DND-41 (cell line): ENCODE results near the gene SRSF3.
"Not testable (repeated sequence)": the region's sequence is repeated elsewhere in the genome, so short reads cannot be mapped to it uniquely, and the experiment has no call there.

Experiments
- ATAC-seq: fragments of 200-7000 bp; cut with Tn5 transposase; 3 replicates; pipeline ENCODE4 v1.9.1; 2021; ENCODE audit warnings: low read depth; ENCODE audit not compliant: insufficient read depth
- DNase-seq: peaks from one replicate; pipeline ENCODE4 v3.0.0-alpha.2; 2020
- H2AFZ ChIP-seq: 2 replicates; pipeline ENCODE4 v1.6.0; 2012; ENCODE audit warnings: low read depth, low read length
- H3K27ac ChIP-seq: 2 replicates; pipeline ENCODE4 v1.5.1; 2012; ENCODE audit warnings: low read length, inconsistent platforms
- H3K27me3 ChIP-seq: fragments of 200-600 bp; sonication (generic); 2 replicates; pipeline ENCODE4 v1.6.0; 2012; ENCODE audit warnings: low read length, mild to moderate bottlenecking, inconsistent platforms; ENCODE audit not compliant: insufficient read depth, poor library complexity
- H3K36me3 ChIP-seq: 2 replicates; pipeline ENCODE4 v1.5.1; 2012; ENCODE audit warnings: low read length, inconsistent platforms; ENCODE audit not compliant: insufficient read depth
- H3K4me1 ChIP-seq: 2 replicates; pipeline ENCODE4 v1.5.1; 2012; ENCODE audit warnings: mild to moderate bottlenecking, low read length; ENCODE audit not compliant: insufficient read depth
- H3K4me2 ChIP-seq: 2 replicates; pipeline ENCODE4 v1.6.0; 2012; ENCODE audit warnings: mild to moderate bottlenecking, moderate library complexity, low read length, inconsistent platforms; ENCODE audit not compliant: insufficient read depth
- H3K4me3 ChIP-seq, 2 experiments: fragments of 200-600 bp in 1 of 2; shearing (Covaris generic) in 1 of 2; 2 replicates each; pipeline ENCODE4 v1.5.1; 2012 to 2016; ENCODE audit warnings: inconsistent platforms in 2 of 2, low read length in 2 of 2, mild to moderate bottlenecking in 2 of 2, low read depth in 1 of 2, moderate library complexity in 1 of 2
- H3K79me2 ChIP-seq: 2 replicates; pipeline ENCODE4 v1.6.0; 2012; ENCODE audit warnings: low read length, inconsistent platforms; ENCODE audit not compliant: insufficient read depth
- H3K9ac ChIP-seq: 2 replicates; pipeline ENCODE4 v1.6.0; 2012; ENCODE audit warnings: low read depth, mild to moderate bottlenecking, inconsistent platforms, low read length, moderate library complexity
- H3K9me3 ChIP-seq: 2 replicates; pipeline ENCODE4 v1.5.1; 2012; ENCODE audit warnings: low read length, moderate library complexity, mild to moderate bottlenecking, inconsistent platforms; ENCODE audit not compliant: insufficient read depth, severe bottlenecking
- H4K20me1 ChIP-seq: 2 replicates; pipeline ENCODE4 v1.6.0; 2012; ENCODE audit warnings: low read length; ENCODE audit not compliant: insufficient read depth
- EZH2 ChIP-seq: IDR thresholded peaks from 3 replicates; pipeline ENCODE4 v1.6.1; 2012; ENCODE audit warnings: borderline replicate concordance, low read depth, mild to moderate bottlenecking, moderate library complexity, low read length, inconsistent platforms; ENCODE audit not compliant: severe bottlenecking
- TF ChIP-seq, protein P1 (sequence below): IDR thresholded peaks from 2 replicates; pipeline ENCODE4 v1.5.1; 2012; ENCODE audit warnings: borderline replicate concordance, low read length, moderate library complexity, mild to moderate bottlenecking; ENCODE audit not compliant: poor library complexity, severe bottlenecking; ENCODE audit errors: extremely low read depth

The SRSF3 gene

DNA sequence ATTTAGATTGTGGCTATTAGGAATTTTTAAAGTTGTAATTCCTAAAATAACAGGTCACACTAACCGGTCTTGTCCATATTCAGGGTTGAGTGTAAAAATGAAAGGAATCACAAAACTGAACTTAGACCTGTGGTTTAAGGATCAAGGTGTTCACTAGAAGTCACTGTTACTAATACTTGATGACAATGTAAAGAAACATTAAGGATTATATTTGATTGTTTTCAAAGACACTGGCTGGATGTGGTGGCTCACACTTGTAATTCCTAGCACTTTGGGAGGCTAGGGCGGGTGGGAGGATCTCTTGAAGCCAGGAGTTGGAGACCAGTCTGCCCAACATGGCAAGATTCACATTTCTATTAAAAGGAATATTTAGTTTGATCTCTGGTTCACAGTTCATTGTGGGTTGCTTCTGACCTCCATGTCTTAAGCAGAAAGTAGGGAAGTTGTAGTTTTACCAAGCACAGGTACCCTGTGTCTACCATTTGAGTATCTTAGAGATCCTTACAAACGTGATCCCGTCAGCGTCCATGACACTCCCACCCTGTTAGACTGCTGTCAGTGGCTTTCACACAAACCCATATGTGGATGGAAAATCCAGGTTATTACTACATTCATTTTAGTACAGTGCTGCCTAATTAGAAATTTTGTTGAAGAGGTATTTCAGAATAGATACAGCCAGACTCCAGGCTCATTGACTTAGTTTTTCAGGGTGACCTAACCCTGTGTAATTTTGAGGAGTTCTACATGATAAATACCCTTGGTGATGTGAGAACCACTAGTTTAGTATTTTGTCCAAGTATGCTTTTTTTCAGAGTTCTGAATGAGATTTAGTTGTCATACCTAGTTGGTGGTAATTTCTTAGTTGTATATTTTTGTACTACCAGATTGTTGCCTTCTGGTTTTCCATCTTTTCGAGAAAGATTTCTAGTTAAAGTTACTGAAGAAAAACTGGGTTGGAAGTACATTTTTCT, 10.2 kb downstream of the SRSF3 start:
- DNase-seq = no peak
- no peak overlapping the region for H3K27ac ChIP-seq
- no peak overlapping the region for H2AFZ ChIP-seq
- peaks cover 98% of the 10 kb centered on the region for H3K79me2 ChIP-seq
- H3K9me3 ChIP-seq = no peaks in the 10 kb centered on the region
- H3K9ac ChIP-seq = no peak overlapping the region
- TF ChIP-seq, protein P1, sequence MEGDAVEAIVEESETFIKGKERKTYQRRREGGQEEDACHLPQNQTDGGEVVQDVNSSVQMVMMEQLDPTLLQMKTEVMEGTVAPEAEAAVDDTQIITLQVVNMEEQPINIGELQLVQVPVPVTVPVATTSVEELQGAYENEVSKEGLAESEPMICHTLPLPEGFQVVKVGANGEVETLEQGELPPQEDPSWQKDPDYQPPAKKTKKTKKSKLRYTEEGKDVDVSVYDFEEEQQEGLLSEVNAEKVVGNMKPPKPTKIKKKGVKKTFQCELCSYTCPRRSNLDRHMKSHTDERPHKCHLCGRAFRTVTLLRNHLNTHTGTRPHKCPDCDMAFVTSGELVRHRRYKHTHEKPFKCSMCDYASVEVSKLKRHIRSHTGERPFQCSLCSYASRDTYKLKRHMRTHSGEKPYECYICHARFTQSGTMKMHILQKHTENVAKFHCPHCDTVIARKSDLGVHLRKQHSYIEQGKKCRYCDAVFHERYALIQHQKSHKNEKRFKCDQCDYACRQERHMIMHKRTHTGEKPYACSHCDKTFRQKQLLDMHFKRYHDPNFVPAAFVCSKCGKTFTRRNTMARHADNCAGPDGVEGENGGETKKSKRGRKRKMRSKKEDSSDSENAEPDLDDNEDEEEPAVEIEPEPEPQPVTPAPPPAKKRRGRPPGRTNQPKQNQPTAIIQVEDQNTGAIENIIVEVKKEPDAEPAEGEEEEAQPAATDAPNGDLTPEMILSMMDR = no peak
- no peak for TF ChIP-seq EZH2
- no peak overlapping the region for H3K4me3 ChIP-seq
- H3K4me1 ChIP-seq = peaks cover 49% of the 10 kb centered on the region
- H3K27me3 ChIP-seq = no peaks in the 10 kb centered on the region
- ATAC-seq = no peak
- H3K36me3 ChIP-seq = peaks cover 99% of the 10 kb centered on the region
- H3K4me2 ChIP-seq = peak overlapping the region; percentile 43; the same call in 1 of the 2 replicates
- H4K20me1 ChIP-seq = peaks cover 91% of the 10 kb centered on the region

DNA sequence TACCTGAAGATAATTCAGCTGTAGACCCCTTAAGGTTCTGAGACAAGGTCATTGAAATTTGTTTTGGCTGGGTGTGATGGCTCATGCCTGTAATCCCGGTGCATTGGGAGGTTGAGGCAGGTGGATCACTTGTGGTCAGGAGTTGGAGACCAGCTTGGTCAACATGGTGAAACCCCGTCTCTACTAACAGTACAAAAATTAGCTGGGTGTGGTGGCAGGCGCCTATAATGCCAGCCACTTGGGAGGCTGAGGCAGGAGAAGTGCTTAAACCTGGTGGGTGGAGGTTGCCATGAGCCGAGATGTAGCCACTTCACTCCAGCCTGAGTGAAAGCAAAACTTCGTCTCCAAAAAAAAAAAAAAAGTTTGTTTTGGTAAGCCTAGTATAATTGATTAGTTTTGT, 11.0 kb downstream of the SRSF3 start:
- Histone ChIP-seq H3K4me1 (peaks cover 42% of the 10 kb centered on the region), H3K79me2 (peaks cover 97% of the 10 kb centered on the region), H3K4me2 (no peak overlapping the region), H3K27ac (no peak overlapping the region), H3K27me3 (no peaks in the 10 kb centered on the region), H3K9ac (no peak overlapping the region), H4K20me1 (peaks cover 89% of the 10 kb centered on the region), H3K36me3 (peaks cover 96% of the 10 kb centered on the region), H3K9me3 (no peaks in the 10 kb centered on the region), H2AFZ (no peak overlapping the region), H3K4me3 (no peak overlapping the region)
- TF ChIP-seq, protein P1 = no peak
- TF ChIP-seq EZH2 = no peak
- no peak for ATAC-seq
- DNase-seq = no peak

- Histone ChIP-seq H3K27ac (no peak overlapping the region), H3K4me3 (no peak overlapping the region), H3K36me3 (peaks cover 96% of the 10 kb centered on the region), H3K9me3 (no peaks in the 10 kb centered on the region), H3K4me2 (peak overlapping the region; percentile 25; the same call in 1 of the 2 replicates), H4K20me1 (peaks cover 89% of the 10 kb centered on the region), H3K9ac (no peak overlapping the region), H2AFZ (no peak overlapping the region), H3K4me1 (peaks cover 35% of the 10 kb centered on the region), H3K27me3 (no peaks in the 10 kb centered on the region), H3K79me2 (peaks cover 96% of the 10 kb centered on the region)
- TF ChIP-seq, protein P1 = no peak
- no peak for TF ChIP-seq EZH2
- DNase-seq (no peak), ATAC-seq (peak; percentile 19; the same call in 1 of the 3 replicates)
Observed at GRCh38 chr6:36605560-36606391, 11.6 kb downstream of the SRSF3 start.

- not testable (repeated sequence) for H3K4me3 ChIP-seq, H3K4me2 ChIP-seq, ATAC-seq, DNase-seq, H3K27me3 ChIP-seq, H3K27ac ChIP-seq, H3K9me3 ChIP-seq, H2AFZ ChIP-seq, H3K9ac ChIP-seq
- Histone ChIP-seq H3K4me1 (peaks cover 23% of the 10 kb centered on the region), H3K79me2 (peaks cover 85% of the 10 kb centered on the region), H4K20me1 (peaks cover 86% of the 10 kb centered on the region), H3K36me3 (peaks cover 96% of the 10 kb centered on the region)
Observed at GRCh38 chr6:36607305-36607682, 13.1 kb downstream of the SRSF3 start.
